OCI-LY1 (cell line): ENCODE data around the gene BCO2.

Experiments
- CTCF ChIP-seq: fragments of 200-600 bp; sonication (generic), shearing (Covaris generic); IDR thresholded peaks from 2 replicates; pipeline ENCODE4 v1.5.1; 2017; ENCODE audit warnings: mild to moderate bottlenecking, antibody characterized with exemption, low read length, moderate library complexity, mixed read lengths
- EZH2 ChIP-seq: fragments of 200-600 bp; sonication (generic), shearing (Covaris generic); IDR thresholded peaks from 2 replicates; pipeline ENCODE4 v1.8.0; 2017; ENCODE audit warnings: borderline replicate concordance, mixed run types, mild to moderate bottlenecking, antibody characterized with exemption, low read length, moderate library complexity, mixed read lengths

- TF ChIP-seq CTCF (no peak), EZH2 (no peak)
These were observed 45.7 kb upstream of the BCO2 start for GRCh38 chr11:112129656-112130055.
